IPS DF 19.7 (cell line): ENCODE measurements around the gene ZBTB49.

Experiments
- DNase-seq: peaks from one replicate; pipeline ENCODE4 v3.0.0-alpha.2; 2013; ENCODE audit warnings: low read depth, low spot score

The ZBTB49 gene

GRCh38 chr4:4284827-4285618 is 5.0 kb upstream of the ZBTB49 start:
- no peak for DNase-seq

DNA sequence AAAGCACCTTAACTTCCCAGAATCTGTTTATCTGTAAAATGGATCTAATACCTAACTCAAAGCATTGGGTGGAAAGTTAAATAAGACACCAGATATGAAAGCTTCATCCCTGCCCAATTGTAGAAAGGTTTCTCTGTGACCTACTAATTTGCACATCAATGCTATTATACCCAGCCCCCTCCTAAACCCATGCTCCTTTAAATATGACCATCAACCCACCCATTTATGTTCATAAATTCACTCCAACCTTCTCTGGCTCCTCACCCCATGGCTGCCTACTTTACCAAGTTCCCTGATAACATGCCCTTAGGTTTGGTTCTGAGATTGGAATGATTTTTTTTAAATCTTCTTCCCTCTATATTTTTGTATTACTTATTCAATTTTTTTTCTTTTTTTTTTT is 2.0 kb upstream of the ZBTB49 start:
- DNase-seq: no peak

GRCh38 chr4:4289055-4289454 is 996 bp upstream of the ZBTB49 start:
- no peak for DNase-seq

GRCh38 chr4:4289597-4289940 is 482 bp upstream of the ZBTB49 start:
- DNase-seq: no peak

GRCh38 chr4:4293279-4293678 is 3.2 kb downstream of the ZBTB49 start:
- DNase-seq: no peak

GRCh38 chr4:4296283-4296846 is 6.3 kb downstream of the ZBTB49 start:
- no peak for DNase-seq

- no peak for DNase-seq
Measured at GRCh38 chr4:4299006-4299405, 9.0 kb downstream of the ZBTB49 start.

- no peak for DNase-seq
Measured at GRCh38 chr4:4302001-4302400, 11.9 kb downstream of the ZBTB49 start.

DNA sequence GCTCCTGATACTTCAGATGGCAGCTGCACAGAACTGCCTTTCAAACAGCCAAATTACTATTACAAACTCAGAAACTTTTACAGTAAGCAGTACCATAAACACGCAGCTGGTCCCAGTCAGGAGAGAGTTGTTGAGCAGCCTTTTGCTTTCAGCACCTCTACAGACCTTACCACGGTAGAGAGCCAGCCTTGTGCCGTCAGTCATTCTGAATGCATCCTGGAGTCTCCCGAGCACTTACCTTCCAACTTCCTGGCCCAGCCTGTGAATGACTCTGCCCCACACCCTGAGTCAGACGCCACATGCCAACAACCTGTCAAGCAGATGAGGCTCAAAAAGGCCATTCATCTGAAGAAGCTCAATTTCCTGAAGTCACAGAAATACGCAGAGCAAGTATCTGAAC is 12.4 kb downstream of the ZBTB49 start:
- no peak for DNase-seq

- no peak for DNase-seq
Measured at GRCh38 chr4:4306920-4307319, 16.9 kb downstream of the ZBTB49 start.

DNA sequence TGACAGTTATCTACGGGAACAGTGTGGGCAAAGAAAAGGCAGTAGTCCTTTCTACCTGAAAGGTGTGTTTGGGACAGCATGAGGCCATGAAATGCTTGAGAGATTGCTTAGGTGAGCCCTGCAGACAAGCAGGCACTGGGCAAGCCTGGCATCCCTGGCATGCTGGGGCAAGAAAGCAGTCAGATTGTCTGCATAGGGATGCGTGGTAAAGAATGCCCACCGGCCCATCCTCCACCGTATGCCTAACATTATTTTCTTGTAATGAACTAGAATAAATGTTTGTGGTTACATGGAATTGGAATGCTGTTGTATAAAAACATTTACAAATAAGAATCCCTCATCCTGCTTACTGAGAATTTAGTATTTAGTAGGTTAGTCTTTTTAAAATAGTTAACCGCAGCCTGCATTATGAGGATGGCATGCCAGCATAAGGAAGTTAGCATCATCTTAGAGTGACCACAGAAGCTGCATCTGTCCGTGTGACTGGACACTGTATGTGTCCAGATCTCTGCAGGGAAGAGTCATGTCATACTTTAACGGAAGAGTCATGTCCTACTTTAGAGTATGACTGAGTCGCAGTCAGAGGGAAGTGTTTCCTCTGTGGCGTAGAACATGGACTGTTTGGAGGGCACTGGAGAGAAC is 18.9 kb downstream of the ZBTB49 start:
- DNase-seq: no peak

- DNase-seq: no peak
Measured at GRCh38 chr4:4311193-4311592, 21.1 kb downstream of the ZBTB49 start.

- no peak for DNase-seq
Measured at GRCh38 chr4:4315461-4316149, 25.6 kb downstream of the ZBTB49 start.

GRCh38 chr4:4316150-4316495 is 26.1 kb downstream of the ZBTB49 start:
- DNase-seq: no peak

GRCh38 chr4:4317496-4318232 is 27.6 kb downstream of the ZBTB49 start:
- no peak for DNase-seq

DNA sequence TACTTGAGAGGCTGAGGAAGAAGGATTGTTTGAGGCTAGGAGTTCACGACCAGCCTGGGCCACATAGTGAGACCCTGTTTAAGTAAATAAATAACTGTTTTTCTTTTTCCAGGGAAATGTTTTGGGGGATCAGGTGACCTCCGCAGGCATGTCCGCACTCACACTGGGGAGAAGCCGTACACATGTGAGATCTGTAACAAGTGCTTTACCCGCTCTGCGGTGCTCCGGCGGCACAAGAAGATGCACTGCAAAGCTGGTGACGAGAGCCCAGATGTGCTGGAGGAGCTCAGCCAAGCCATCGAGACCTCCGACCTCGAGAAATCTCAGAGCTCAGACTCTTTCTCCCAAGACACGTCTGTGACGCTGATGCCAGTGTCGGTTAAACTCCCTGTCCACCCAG is 30.5 kb downstream of the ZBTB49 start:
- no peak for DNase-seq

DNA sequence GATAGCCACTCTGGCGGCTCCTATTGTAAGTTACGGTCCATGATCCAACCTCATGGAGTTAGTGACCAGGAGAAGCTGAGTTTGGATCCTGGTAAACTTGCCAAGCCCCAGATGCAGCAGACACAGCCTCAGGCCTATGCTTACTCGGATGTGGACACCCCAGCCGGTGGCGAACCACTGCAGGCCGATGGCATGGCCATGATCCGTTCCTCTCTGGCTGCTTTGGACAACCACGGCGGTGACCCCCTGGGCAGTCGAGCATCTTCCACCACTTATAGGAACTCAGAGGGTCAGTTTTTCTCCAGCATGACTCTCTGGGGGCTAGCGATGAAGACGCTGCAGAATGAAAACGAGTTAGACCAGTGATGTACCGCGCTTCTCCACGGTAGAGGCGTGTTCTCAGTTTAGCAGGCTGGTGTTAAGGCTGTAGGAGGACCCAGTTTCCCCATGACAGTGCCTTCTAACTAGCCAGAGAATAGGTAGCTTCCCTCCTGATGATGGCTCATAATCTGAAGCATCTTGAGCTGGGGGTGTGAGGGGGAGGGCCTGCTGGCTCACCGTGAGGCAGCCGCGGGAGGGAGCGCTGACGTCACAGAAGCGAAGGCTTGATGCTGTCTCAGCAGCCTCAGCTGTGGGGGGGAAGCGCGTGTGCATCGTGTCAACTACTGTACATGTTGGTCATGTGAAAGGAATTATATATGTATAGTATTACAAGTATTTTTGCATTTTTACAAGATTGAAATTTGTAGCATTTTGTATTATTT is 31.1 kb downstream of the ZBTB49 start:
- no peak for DNase-seq

DNA sequence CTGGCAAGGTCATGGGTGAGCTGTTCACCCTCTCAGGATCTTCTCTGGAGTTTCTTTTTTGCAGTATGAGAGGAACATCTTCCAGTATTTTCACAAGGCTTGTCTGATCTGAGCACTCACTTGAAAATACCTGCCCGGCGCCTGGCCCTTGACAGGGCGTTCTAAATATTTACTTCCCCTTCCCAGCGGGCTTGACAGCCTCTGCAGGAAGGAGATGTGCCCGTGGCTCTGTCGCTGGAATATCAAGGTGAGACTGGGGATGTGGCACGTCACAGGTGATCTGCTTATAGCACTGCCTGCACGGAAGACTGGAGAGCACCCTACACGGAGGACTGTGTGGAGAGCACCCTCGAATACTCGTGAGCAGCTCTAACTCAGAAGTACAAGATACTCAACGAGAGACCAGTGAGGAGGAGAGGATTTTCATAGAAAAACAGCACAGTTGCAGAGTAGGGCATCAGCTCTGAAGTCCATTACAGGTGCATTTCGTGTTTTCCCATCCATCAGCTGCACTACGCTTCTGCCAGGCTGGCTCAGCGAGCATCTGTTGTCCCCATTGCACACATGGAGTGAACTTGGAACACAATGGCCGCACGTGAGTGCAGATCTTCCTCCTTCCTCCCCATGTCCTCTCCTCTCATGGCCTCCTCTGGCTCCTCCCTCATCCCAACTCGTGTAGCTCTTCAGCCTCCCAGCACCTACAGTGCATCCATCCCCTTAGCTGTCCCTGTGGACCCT is 32.1 kb downstream of the ZBTB49 start:
- DNase-seq: no peak

DNA sequence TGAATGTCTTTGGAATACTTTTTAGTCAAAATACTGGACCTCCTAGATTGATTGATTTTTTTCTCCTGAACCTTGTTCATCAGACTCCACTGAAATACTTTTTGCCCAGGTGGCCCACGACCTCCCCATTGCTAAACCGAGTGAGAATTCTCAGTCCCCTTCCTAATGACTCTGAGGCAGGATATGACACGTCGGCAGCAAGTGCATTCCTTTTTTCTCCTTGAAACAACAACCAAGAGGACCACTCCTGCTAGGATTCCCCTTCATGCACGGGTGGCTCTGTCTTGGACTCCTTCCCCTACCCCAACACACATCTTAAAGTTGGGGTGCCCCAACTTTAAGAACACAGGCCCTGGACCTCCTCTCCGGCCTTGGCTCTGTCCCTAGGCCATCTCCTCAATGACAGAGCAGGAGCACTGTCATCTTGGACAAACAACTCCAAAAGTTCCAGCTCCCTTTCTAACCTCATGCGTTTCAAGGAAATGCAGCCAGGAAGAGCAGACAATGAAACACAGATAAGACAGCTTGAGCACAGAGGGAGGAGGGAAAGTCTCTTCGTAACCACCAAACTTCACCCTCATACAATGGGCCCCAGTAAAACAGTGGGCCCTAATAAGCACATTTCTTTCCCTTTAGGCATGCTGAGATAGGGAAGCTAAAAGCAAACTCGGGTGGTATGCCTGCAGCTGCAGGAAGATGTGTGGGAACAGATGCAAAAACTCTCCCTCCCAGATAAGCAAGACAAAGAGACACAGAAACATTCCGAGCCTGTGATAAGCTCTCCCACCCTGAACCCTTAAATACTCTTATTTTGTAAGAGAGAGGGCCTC is 33.9 kb downstream of the ZBTB49 start:
- no peak for DNase-seq

- DNase-seq: no peak
Measured at GRCh38 chr4:4325321-4325720, 35.3 kb downstream of the ZBTB49 start.
